H9 (cell line): ENCODE measurements around the gene CACNG5. TPM values are rescaled to one million over a fixed set of nuclear protein-coding genes. Genes with fewer than 3 reads are reported as not detected.

Source experiments
- DNase-seq: peaks from one replicate; pipeline ENCODE4 v3.0.0-alpha.2; 2017
- H2AFZ ChIP-seq: one replicate; pipeline ENCODE4 v1.6.1; 2013; ENCODE audit warnings: mild to moderate bottlenecking, low read length, control low read depth, moderate library complexity
- H2AK5ac ChIP-seq: 2 replicates; pipeline ENCODE4 v1.6.1; 2013; ENCODE audit warnings: low read length, control low read depth, mixed read lengths; ENCODE audit not compliant: insufficient read length
- H2BK120ac ChIP-seq: one replicate; pipeline ENCODE4 v1.6.1; 2013; ENCODE audit warnings: low read depth, mild to moderate bottlenecking, low read length, control low read depth, inconsistent platforms; ENCODE audit not compliant: poor library complexity, severe bottlenecking
- H2BK12ac ChIP-seq: 2 replicates; pipeline ENCODE4 v1.6.1; 2013; ENCODE audit warnings: low read length, control low read depth, mixed read lengths, low read depth; ENCODE audit not compliant: insufficient read length
- H2BK15ac ChIP-seq: 2 replicates; pipeline ENCODE4 v1.6.1; 2013; ENCODE audit warnings: low read depth, low read length, control low read depth
- H2BK20ac ChIP-seq: one replicate; pipeline ENCODE4 v1.6.1; 2013; ENCODE audit warnings: low read depth, mild to moderate bottlenecking, low read length, control low read depth, inconsistent platforms; ENCODE audit not compliant: poor library complexity, severe bottlenecking
- H2BK5ac ChIP-seq: 2 replicates; pipeline ENCODE4 v1.6.1; 2013; ENCODE audit warnings: low read length, control low read depth, mixed read lengths; ENCODE audit not compliant: insufficient read length
- H3K14ac ChIP-seq: 2 replicates; pipeline ENCODE4 v1.6.1; 2013; ENCODE audit warnings: low read length, control low read depth; ENCODE audit not compliant: insufficient read depth
- H3K18ac ChIP-seq: 2 replicates; pipeline ENCODE4 v1.6.1; 2013; ENCODE audit warnings: low read depth, mild to moderate bottlenecking, mixed read lengths, low read length, control low read depth; ENCODE audit not compliant: insufficient read length
- H3K23ac ChIP-seq: 2 replicates; pipeline ENCODE4 v1.6.1; 2013; ENCODE audit warnings: low read length, control low read depth, mixed read lengths, low read depth; ENCODE audit not compliant: insufficient read length
- H3K23me2 ChIP-seq: 2 replicates; pipeline ENCODE4 v1.6.1; 2013; ENCODE audit warnings: low read depth, mild to moderate bottlenecking, mixed read lengths, low read length, control low read depth; ENCODE audit not compliant: insufficient read length, poor library complexity, severe bottlenecking
- H3K27ac ChIP-seq: 2 replicates; pipeline ENCODE4 v1.5.1; 2013; ENCODE audit warnings: low read length, control low read depth, mixed read lengths, low read depth; ENCODE audit not compliant: insufficient read length
- H3K27me3 ChIP-seq: 2 replicates; pipeline ENCODE4 v1.6.1; 2013; ENCODE audit warnings: low read length, control low read depth, inconsistent platforms; ENCODE audit not compliant: insufficient read depth
- H3K4ac ChIP-seq: 2 replicates; pipeline ENCODE4 v1.6.1; 2013; ENCODE audit warnings: low read depth, mild to moderate bottlenecking, control low read depth, inconsistent platforms, low read length, moderate library complexity
- H3K4me1 ChIP-seq: 2 replicates; pipeline ENCODE4 v1.6.1; 2013; ENCODE audit warnings: low read length, control low read depth, inconsistent platforms; ENCODE audit not compliant: insufficient read depth
- H3K4me2 ChIP-seq: 2 replicates; pipeline ENCODE4 v1.6.1; 2013; ENCODE audit warnings: low read length, control low read depth, mixed read lengths; ENCODE audit not compliant: insufficient read length, insufficient read depth
- H3K56ac ChIP-seq: 2 replicates; pipeline ENCODE4 v1.6.1; 2013; ENCODE audit warnings: low read depth, mild to moderate bottlenecking, mixed read lengths, low read length, control low read depth; ENCODE audit not compliant: insufficient read length
- H3K79me1 ChIP-seq: 2 replicates; pipeline ENCODE4 v1.6.1; 2013; ENCODE audit warnings: low read depth, mild to moderate bottlenecking, moderate library complexity, low read length, control low read depth, inconsistent platforms; ENCODE audit not compliant: insufficient read depth, poor library complexity, severe bottlenecking
- H3K79me2 ChIP-seq: 2 replicates; pipeline ENCODE4 v1.6.1; 2013; ENCODE audit warnings: low read length, control low read depth, inconsistent platforms; ENCODE audit not compliant: insufficient read depth
- H3K9ac ChIP-seq: 2 replicates; pipeline ENCODE4 v1.6.1; 2013; ENCODE audit warnings: low read length, control low read depth, mixed read lengths; ENCODE audit not compliant: insufficient read length; ENCODE audit errors: extremely low read depth
- H3K9me3 ChIP-seq: one replicate; pipeline ENCODE4 v1.6.1; 2013; ENCODE audit warnings: low read depth, low read length, inconsistent platforms; ENCODE audit not compliant: control insufficient read depth
- H3T11ph ChIP-seq: one replicate; pipeline ENCODE4 v1.6.1; 2013; ENCODE audit warnings: mild to moderate bottlenecking, low read length, control low read depth, inconsistent platforms
- H4K20me1 ChIP-seq: one replicate; pipeline ENCODE4 v1.6.1; 2013; ENCODE audit not compliant: control insufficient read depth, insufficient read length, insufficient read depth
- H4K5ac ChIP-seq: 2 replicates; pipeline ENCODE4 v1.6.1; 2013; ENCODE audit warnings: low read depth, mild to moderate bottlenecking, mixed read lengths, low read length, control low read depth; ENCODE audit not compliant: insufficient read length
- H4K8ac ChIP-seq: replicated peaks from 2 replicates; pipeline ENCODE4 v1.6.1; 2013; ENCODE audit warnings: low read length, control low read depth, mixed read lengths, low read depth; ENCODE audit not compliant: insufficient read length
- H4K91ac ChIP-seq: 2 replicates; pipeline ENCODE4 v1.6.1; 2013; ENCODE audit warnings: low read depth, mild to moderate bottlenecking, moderate library complexity, mixed read lengths, low read length, control low read depth; ENCODE audit not compliant: insufficient read length
- H3K27ac Mint-ChIP-seq, 3 experiments: 2 replicates in 2 of 3; 3 replicates in 1 of 3; pipeline ENCODE4 v1.8.0; 2020 to 2021; ENCODE audit warnings: mixed read lengths in 3 of 3, mild to moderate bottlenecking in 1 of 3, moderate library complexity in 1 of 3
- H3K27me3 Mint-ChIP-seq: 2 replicates; pipeline ENCODE4 v1.8.0; 2021; ENCODE audit warnings: low read depth, mild to moderate bottlenecking, moderate library complexity, mixed read lengths
- H3K36me3 Mint-ChIP-seq, 3 experiments: 2 replicates in 2 of 3; 3 replicates in 1 of 3; pipeline ENCODE4 v1.8.0; 2020 to 2021; ENCODE audit warnings: low read depth in 3 of 3, mixed read lengths in 3 of 3; ENCODE audit not compliant: insufficient read depth in 1 of 3
- H3K4me1 Mint-ChIP-seq, 2 experiments: 2 replicates each; pipeline ENCODE4 v1.8.0; 2020; ENCODE audit warnings: mixed read lengths in 2 of 2
- H3K4me3 Mint-ChIP-seq, 2 experiments: 2 replicates in 1 of 2; 3 replicates in 1 of 2; pipeline ENCODE4 v1.8.0; 2020 to 2021; ENCODE audit warnings: mild to moderate bottlenecking in 2 of 2, mixed read lengths in 2 of 2, moderate library complexity in 1 of 2
- H3K9me3 Mint-ChIP-seq, 2 experiments: 2 replicates in 1 of 2; 3 replicates in 1 of 2; pipeline ENCODE4 v1.8.0; 2020; ENCODE audit warnings: mild to moderate bottlenecking in 2 of 2, mixed read lengths in 2 of 2, moderate library complexity in 1 of 2
- CTCF ChIP-seq: fragments of 200-600 bp; sonication (generic); conservative IDR thresholded peaks from 3 replicates; pipeline ENCODE4 v1.8.0; 2021; ENCODE audit warnings: antibody characterized with exemption, mild to moderate bottlenecking
- WGBS: extraction: QIAGEN DNeasy Blood & Tissue Kit; methylation state at CpG from one replicate; pipeline ENCODE4 v1.1.7; 2013; ENCODE audit warnings: missing lambda C conversion rate, low lambda C conversion rate, mixed read lengths; ENCODE audit not compliant: insufficient read length; ENCODE audit errors: extremely low coverage; 5-methylcytosine and 5-hydroxymethylcytosine counted together
- total RNA-seq: library from RNA; stranded (reverse); gene quantifications from 2 replicates; pipeline ENCODE4 v1.2.1, GENCODE V29; 2021

The CACNG5 gene
- total RNA-seq, 1 experiment from 2014 or later: 1.6 TPM

GRCh38 chr17:66843627-66844026 lies 8.7 kb downstream of the CACNG5 start:
- Histone ChIP-seq H4K5ac (no peak overlapping the region), H3K56ac (no peak overlapping the region), H2BK15ac (no peak overlapping the region), H3K9me3 (no peaks in the 10 kb centered on the region), H2BK5ac (no peak overlapping the region), H4K8ac (no peak overlapping the region), H3K27ac (no peak overlapping the region), H3K23ac (no peak overlapping the region), H3K23me2 (no peaks in the 10 kb centered on the region), H3K79me2 (no peaks in the 10 kb centered on the region), H4K20me1 (no peaks in the 10 kb centered on the region), H3K18ac (no peak overlapping the region), H3T11ph (no peak overlapping the region), H3K14ac (no peak overlapping the region), H3K4me2 (no peak overlapping the region), H2AFZ (no peak overlapping the region), H2BK120ac (no peak overlapping the region), H3K79me1 (no peaks in the 10 kb centered on the region), H3K27me3 (no peaks in the 10 kb centered on the region), H2BK12ac (no peak overlapping the region), H2BK20ac (no peak overlapping the region), H4K91ac (no peak overlapping the region), H3K9ac (no peak overlapping the region), H3K4ac (no peak overlapping the region), H2AK5ac (no peak overlapping the region), H3K4me1 (no peaks in the 10 kb centered on the region)
- Mint-ChIP-seq H3K27me3 (peaks cover 11% of the 10 kb centered on the region), H3K4me1 (no peaks in the 10 kb centered on the region), H3K9me3 (peaks cover 21 to 26% of the 10 kb centered on the region in 2 experiments), H3K36me3 (peaks cover 2 to 9% (median 3%) of the 10 kb centered on the region in 3 experiments; a peak in 6 of 7 replicates), H3K27ac (no peak overlapping the region), H3K4me3 (no peak overlapping the region)
- no peak for TF ChIP-seq CTCF
- DNase-seq: no peak
- no CpG with 5 or more reads among the region's 4 CpGs for WGBS
